D721Med (cell line): ENCODE data around the gene RHOH.
"Not testable (repeated sequence)": the region's sequence is repeated elsewhere in the genome, so short reads cannot be mapped to it uniquely, and the experiment has no call there.

Source experiments
- DNase-seq: peaks from one replicate; pipeline ENCODE4 v3.0.0; 2011; ENCODE audit warnings: low spot score; ENCODE audit not compliant: insufficient read length
- FAIRE-seq: peaks from 2 replicates; lab custom pipeline; 2011; peaks lifted over from hg19 to GRCh38; lab: Jason Lieb, UNC
- CTCF ChIP-seq: IDR thresholded peaks from 2 replicates; pipeline ENCODE4 v1.5.1; 2012; ENCODE audit warnings: mild to moderate bottlenecking, control low read depth; ENCODE audit not compliant: insufficient read depth; ENCODE audit errors: missing control alignments

Gene RHOH

GRCh38 chr4:40270609-40271008 is 73.8 kb downstream of the RHOH start:
- no peak for DNase-seq
- FAIRE-seq: no peak
- TF ChIP-seq CTCF: no peak

- DNase-seq: no peak
- no peak for FAIRE-seq
- TF ChIP-seq CTCF: no peak
These were observed 78.4 kb downstream of the RHOH start for GRCh38 chr4:40275065-40275730.

- TF ChIP-seq CTCF: no peak
- FAIRE-seq (no peak), DNase-seq (no peak)
These were observed 79.7 kb downstream of the RHOH start for GRCh38 chr4:40276546-40276945.

GRCh38 chr4:40280586-40280985 is 83.8 kb downstream of the RHOH start:
- no peak for FAIRE-seq

GRCh38 chr4:40281099-40281498 is 84.3 kb downstream of the RHOH start:
- FAIRE-seq (no peak), DNase-seq (no peak)
- no peak for TF ChIP-seq CTCF

More at GRCh38 chr4:40280586-40280985, 83.8 kb downstream of the RHOH start:
- TF ChIP-seq CTCF: no peak
- no peak for DNase-seq

- DNase-seq (no peak), FAIRE-seq (no peak)
- TF ChIP-seq CTCF: no peak
These were observed 85.1 kb downstream of the RHOH start for GRCh38 chr4:40281913-40282312.

- FAIRE-seq: not testable (repeated sequence)
These were observed 86.0 kb downstream of the RHOH start for GRCh38 chr4:40282857-40283256.

More at GRCh38 chr4:40282857-40283256, 86.0 kb downstream of the RHOH start:
- not testable (repeated sequence) for DNase-seq
